SK-N-SH (cell line): ENCODE measurements around the gene ARID3A. TPM values are rescaled to one million over a fixed set of nuclear protein-coding genes. Genes with fewer than 3 reads are reported as not detected.
A peak's percentile ranks its signal among the peaks of the same experiment; 100 is the strongest.

Experiments used
- CTCF ChIA-PET: fragments of 300-600, 350-600 bp; formaldehyde crosslinking; extraction: SDS; loops from one replicate; lab custom pipeline; 2021; lab: Yijun Ruan, JAX
- POLR2A ChIA-PET: fragments of 350-600 bp; sonication (Branson Sonifier 250); formaldehyde crosslinking; extraction: SDS; loops from one replicate; lab custom pipeline; 2020; ENCODE audit warnings: antibody characterized with exemption, inconsistent platforms; lab: Yijun Ruan, JAX
- DNase-seq: peaks from one replicate; pipeline ENCODE4 v3.0.0; 2012
- H2AFZ ChIP-seq: fragments of 200-600 bp; sonication (generic); 2 replicates; pipeline ENCODE4 v1.8.1; 2016; ENCODE audit warnings: antibody characterized with exemption, mild to moderate bottlenecking, low read depth
- H3F3A ChIP-seq: fragments of 200-600 bp; sonication (generic); replicated peaks from 2 replicates; pipeline ENCODE3; 2016; ENCODE audit warnings: antibody characterized with exemption, mild to moderate bottlenecking; ENCODE audit not compliant: insufficient read depth
- H3K27ac ChIP-seq, 2 experiments: fragments of 200-500 bp in 1 of 2; fragments of 200-600 bp in 1 of 2; sonication (Bioruptor generic) in 1 of 2; sonication (generic), shearing (Covaris generic) in 1 of 2; 2 replicates each; pipeline versions ENCODE4 v1.5.1 to v1.6.1; 2014 to 2016; ENCODE audit warnings: low read depth in 2 of 2, inconsistent platforms in 1 of 2, low read length in 1 of 2, mild to moderate bottlenecking in 1 of 2, mixed read lengths in 1 of 2
- H3K27me3 ChIP-seq: fragments of 200-600 bp; sonication (generic), shearing (Covaris generic); 2 replicates; pipeline ENCODE4 v1.6.1; 2016; ENCODE audit warnings: mixed run types; ENCODE audit not compliant: insufficient read depth
- H3K36me3 ChIP-seq, 2 experiments: fragments of 200-500 bp in 1 of 2; fragments of 200-600 bp in 1 of 2; sonication (Bioruptor generic) in 1 of 2; sonication (generic) in 1 of 2; replicated peaks in 1 of 2; 2 replicates each; pipeline versions ENCODE3 to v1.5.1; 2014 to 2016; ENCODE audit warnings: low read length in 1 of 2, mild to moderate bottlenecking in 1 of 2; ENCODE audit not compliant: insufficient read depth in 2 of 2, control insufficient read depth in 1 of 2
- H3K4me1 ChIP-seq, 2 experiments: fragments of 200-500 bp in 1 of 2; fragments of 200-600 bp in 1 of 2; sonication (Bioruptor generic) in 1 of 2; sonication (generic), shearing (Covaris generic) in 1 of 2; 2 replicates each; pipeline versions ENCODE4 v1.5.1 to v1.6.1; 2014 to 2016; ENCODE audit warnings: low read depth in 1 of 2, low read length in 1 of 2, mixed run types in 1 of 2; ENCODE audit not compliant: insufficient read depth in 2 of 2, control insufficient read depth in 1 of 2
- H3K4me2 ChIP-seq: fragments of 200-600 bp; sonication (generic), shearing (Covaris generic); 2 replicates; pipeline ENCODE4 v1.6.1; 2017; ENCODE audit warnings: mixed run types
- H3K4me3 ChIP-seq, 2 experiments: fragments of 200-500 bp in 1 of 2; fragments of 200-600 bp in 1 of 2; sonication (Bioruptor generic) in 1 of 2; sonication (generic), shearing (Covaris generic) in 1 of 2; 2 replicates each; pipeline versions ENCODE4 v1.5.1 to v1.8.1; 2014 to 2016; ENCODE audit warnings: low read depth in 2 of 2, inconsistent platforms in 1 of 2, low read length in 1 of 2, mild to moderate bottlenecking in 1 of 2, mixed read lengths in 1 of 2, moderate library complexity in 1 of 2
- H3K79me2 ChIP-seq: fragments of 200-600 bp; sonication (generic); 2 replicates; pipeline ENCODE4 v1.8.1; 2017; ENCODE audit warnings: mild to moderate bottlenecking; ENCODE audit not compliant: insufficient read depth
- H3K9ac ChIP-seq: fragments of 200-600 bp; sonication (generic); 2 replicates; pipeline ENCODE4 v1.6.1; 2017; ENCODE audit warnings: mixed run types
- H3K9me2 ChIP-seq: fragments of 200-600 bp; sonication (generic); 2 replicates; pipeline ENCODE4 v1.6.1; 2017; ENCODE audit warnings: mixed run types
- H3K9me3 ChIP-seq: fragments of 200-600 bp; sonication (generic); 2 replicates; pipeline ENCODE4 v1.6.1; 2017; ENCODE audit warnings: mixed run types, mild to moderate bottlenecking, moderate library complexity
- H4K20me1 ChIP-seq: fragments of 200-600 bp; sonication (generic); 2 replicates; pipeline ENCODE4 v1.6.1; 2017; ENCODE audit warnings: mild to moderate bottlenecking, mixed run types; ENCODE audit not compliant: insufficient read depth
- CTCF ChIP-seq: fragments of 200-600 bp; sonication (generic); IDR thresholded peaks from 2 replicates; pipeline ENCODE4 v1.6.1; 2017; ENCODE audit warnings: antibody characterized with exemption, mild to moderate bottlenecking, moderate library complexity
- ELF1 ChIP-seq: IDR thresholded peaks from 2 replicates; pipeline ENCODE4 v1.4.0; 2012
- EZH2phosphoT487 ChIP-seq: fragments of 200-600 bp; sonication (generic); IDR thresholded peaks from 2 replicates; pipeline ENCODE4 v1.6.1; 2017; ENCODE audit warnings: low read depth, mixed run types, mild to moderate bottlenecking, antibody characterized with exemption, moderate library complexity, borderline replicate concordance
- FOSL2 ChIP-seq: IDR thresholded peaks from 2 replicates; pipeline ENCODE4 v1.4.0; 2012; ENCODE audit warnings: low read depth, mild to moderate bottlenecking, moderate library complexity, borderline replicate concordance
- IRF3 ChIP-seq: fragments of 150-350 bp; IDR thresholded peaks from 2 replicates; pipeline ENCODE4 v1.6.1; 2016; ENCODE audit warnings: mild to moderate bottlenecking, low read depth, low read length
- JUND ChIP-seq: IDR thresholded peaks from 2 replicates; pipeline ENCODE4 v1.4.0; 2012
- MAX ChIP-seq: IDR thresholded peaks from 2 replicates; pipeline ENCODE4 v1.4.0; 2012; ENCODE audit warnings: low read depth
- MXI1 ChIP-seq: IDR thresholded peaks from 2 replicates; pipeline ENCODE4 v1.6.1; 2012; ENCODE audit warnings: mild to moderate bottlenecking, low read depth, low read length, improper control_type of control experiment
- NFIC ChIP-seq: IDR thresholded peaks from 2 replicates; pipeline ENCODE4 v1.4.0; 2012; ENCODE audit warnings: borderline replicate concordance
- NRF1 ChIP-seq: IDR thresholded peaks from 2 replicates; pipeline ENCODE4 v1.6.1; 2012; ENCODE audit warnings: low read depth, mild to moderate bottlenecking, low read length
- POLR2AphosphoS5 ChIP-seq: IDR thresholded peaks from 2 replicates; pipeline ENCODE4 v1.6.1; 2012; ENCODE audit warnings: low read depth, low read length
- RAD21 ChIP-seq: IDR thresholded peaks from 2 replicates; pipeline ENCODE4 v1.6.1; 2012; ENCODE audit warnings: mild to moderate bottlenecking, low read length
- REST ChIP-seq: IDR thresholded peaks from 2 replicates; pipeline ENCODE4 v1.6.1; 2012; ENCODE audit warnings: mild to moderate bottlenecking, low read depth, low read length, moderate library complexity
- RFX5 ChIP-seq: IDR thresholded peaks from 2 replicates; pipeline ENCODE4 v1.6.1; 2012; ENCODE audit warnings: mild to moderate bottlenecking, improper control_type of control experiment, low read length
- SMC3 ChIP-seq: IDR thresholded peaks from 2 replicates; pipeline ENCODE4 v1.6.1; 2012; ENCODE audit warnings: low read depth, low read length, improper control_type of control experiment
- USF2 ChIP-seq: fragments of 150-350 bp; IDR thresholded peaks from 2 replicates; pipeline ENCODE4 v1.6.1; 2017; ENCODE audit warnings: antibody characterized with exemption, low read length, low read depth, borderline replicate concordance
- WGBS: methylation state at CpG from one replicate; pipeline ENCODE4 v1.1.6; 2017; ENCODE audit warnings: low lambda C conversion rate; 5-methylcytosine and 5-hydroxymethylcytosine counted together
- polyA plus RNA-seq, 3 experiments: library from polyadenylated mRNA; depleted of rRNA; stranded (reverse); fragments of >200 nt; gene quantifications; 2 replicates each; pipeline ENCODE4 v1.2.3, GENCODE V29; 2012

The ARID3A gene
- polyA plus RNA-seq, 1 of the 3 experiments (the other 2 are of a cell fraction) = 8.6 TPM

- TF ChIP-seq CTCF (no peak), RFX5 (no peak), FOSL2 (no peak), POLR2AphosphoS5 (no peak), ELF1 (no peak)
These were observed 421 bp downstream of the ARID3A start (continued) for GRCh38 chr19:926323-926588.

GRCh38 chr19:926589-927350 is 935 bp downstream of the ARID3A start:
- POLR2A ChIA-PET = no interaction called here
- peak; percentile 35; the same call in 1 of the 2 replicates for TF ChIP-seq MXI1
- no peak for TF ChIP-seq POLR2AphosphoS5
- Histone ChIP-seq H3K79me2 (peaks cover 30% of the 10 kb centered on the region), H3K4me3 (peak overlapping the region; percentile 86 to 91), H3K4me1 (peaks cover 7 to 18% of the 10 kb centered on the region in 2 experiments; a peak in 1 of 4 replicates), H2AFZ (0 out of 2 replicates have a peak overlapping the region, but pooled peaks have one; percentile 46), H3K9ac (peak overlapping the region; percentile 87), H3K36me3 (peaks cover 0 to 9% of the 10 kb centered on the region in 2 experiments), H3K9me2 (no peaks in the 10 kb centered on the region), H3K9me3 (no peaks in the 10 kb centered on the region), H3F3A (peaks cover 15% of the 10 kb centered on the region), H4K20me1 (no peaks in the 10 kb centered on the region), H3K4me2 (peak overlapping the region; percentile 91), H3K27me3 (no peaks in the 10 kb centered on the region), H3K27ac (peak overlapping the region; percentile 46 to 85; a peak in 3 of 4 replicates)
- 2% methylated on average over 26 of the region's 52 CpGs for WGBS
- CTCF ChIA-PET = interaction anchor here (0.8 to 2.1 kb wide), 4 partner anchors 32 to 318 kb away, joined by 3 to 8 read pairs (median 4); partner anchors contain the start of gene WDR18
- peak; percentile 78 for DNase-seq

- Histone ChIP-seq H3K4me2 (peak overlapping the region; percentile 91), H3F3A (peaks cover 9% of the 10 kb centered on the region), H3K9me3 (no peaks in the 10 kb centered on the region), H3K79me2 (peaks cover 30% of the 10 kb centered on the region), H3K4me1 (peaks cover 7 to 23% of the 10 kb centered on the region in 2 experiments; a peak in 1 of 4 replicates), H4K20me1 (no peaks in the 10 kb centered on the region), H3K9me2 (no peaks in the 10 kb centered on the region), H3K36me3 (peaks cover 0 to 9% of the 10 kb centered on the region in 2 experiments), H2AFZ (no peak overlapping the region), H3K27me3 (no peaks in the 10 kb centered on the region), H3K9ac (peak overlapping the region; percentile 87; the same call in 1 of the 2 replicates), H3K27ac (peak overlapping the region in 1 of 2 experiments; percentile 85; a peak in 2 of 4 replicates), H3K4me3 (peak overlapping the region; percentile 86 to 91)
- CTCF ChIA-PET = interaction anchor here (0.8 to 2.1 kb wide), 4 partner anchors 33 to 317 kb away, joined by 3 to 8 read pairs (median 4); partner anchors contain the start of gene WDR18
- 28% methylated on average over 2 of the region's 15 CpGs for WGBS
- POLR2A ChIA-PET = no interaction called here
- DNase-seq = peak; percentile 72
- TF ChIP-seq NRF1 = no peak
- no peak for TF ChIP-seq MAX
- no peak for TF ChIP-seq RAD21
- no peak for TF ChIP-seq USF2
- no peak for TF ChIP-seq REST
- no peak for TF ChIP-seq JUND
- no peak for TF ChIP-seq IRF3
- no peak for TF ChIP-seq SMC3
- no peak for TF ChIP-seq EZH2phosphoT487
- no peak for TF ChIP-seq FOSL2
- TF ChIP-seq NFIC = no peak
These were observed 1.5 kb downstream of the ARID3A start for GRCh38 chr19:927351-927779.
